Adrenal gland (tissue), 12 donors: ENCODE results near the gene RSPO1. TPM values are rescaled to one million over a fixed set of nuclear protein-coding genes. Genes with fewer than 3 reads are reported as not detected.

Experiments
- DNase-seq, 7 donors: peaks; one replicate each; pipeline ENCODE4 v3.0.0-alpha.2; 2019 to 2020
- H3K27ac ChIP-seq, 5 donors: fragments of 200-600 bp; sonication (generic) in 4 of 5; 1 replicate in 3 of 5; 2 replicates in 2 of 5; pipeline versions ENCODE4 v1.5.1 to v1.8.0; 2016 to 2020; ENCODE audit warnings: mild to moderate bottlenecking in 1 of 5
- H3K27me3 ChIP-seq: fragments of 200-600 bp; 2 replicates; pipeline ENCODE4 v1.8.0; 2021
- H3K36me3 ChIP-seq, 2 donors: fragments of 200-600 bp; replicated peaks in 1 of 2; 1 replicate in 1 of 2; 2 replicates in 1 of 2; pipeline versions ENCODE4 v1.5.1 to v1.8.0; 2018 to 2022
- H3K4me1 ChIP-seq, 2 donors: fragments of 200-600 bp; replicated peaks in 1 of 2; 1 replicate in 1 of 2; 2 replicates in 1 of 2; pipeline versions ENCODE4 v1.5.1 to v1.8.0; 2018 to 2021
- H3K4me3 ChIP-seq, 4 donors: fragments of 200-600 bp; sonication (generic) in 3 of 4; one replicate each; pipeline ENCODE4 v1.5.1; 2016 to 2018
- H3K9me3 ChIP-seq, 3 donors: fragments of 200-600 bp; sonication (generic) in 1 of 3; replicated peaks in 1 of 3; 1 replicate in 2 of 3; 2 replicates in 1 of 3; pipeline versions ENCODE4 v1.5.1 to v1.8.0; 2016 to 2021
- POLR2A ChIP-seq, 2 donors: fragments of 450-650 bp; IDR thresholded peaks; one replicate each; pipeline ENCODE4 v1.6.1; 2017; ENCODE audit warnings: antibody characterized with exemption in 2 of 2, mild to moderate bottlenecking in 2 of 2, moderate library complexity in 1 of 2
- WGBS, 4 donors: extraction: QIAGEN DNeasy Blood & Tissue Kit in 2 of 4; methylation state at CpG; one replicate each; pipeline versions ENCODE4 v1.1.5 to v1.1.7; 2013 to 2017; 5-methylcytosine and 5-hydroxymethylcytosine counted together
- intact Hi-C, 2 donors: fragments of 100-400 bp; cut with DNase I; formaldehyde crosslinking; loops; one replicate each; pipeline versions ENCODE4 v1.14.1 to v1.15.0; 2022 to 2023
- polyA plus RNA-seq, 3 donors: library from polyadenylated mRNA; stranded (reverse); fragments of 200-250 nt in 2 of 3; fragments of 350-450 nt in 1 of 3; fragmentation: Illumina TruSeq in 1 of 3; extraction: RNeasy Lipid Tissue Mini Kit (QIAGEN cat#74804) in 1 of 3; gene quantifications; one replicate each; pipeline ENCODE4 v1.2.3, GENCODE V29; 2013 to 2014
- total RNA-seq, 9 donors: library from RNA; depleted of rRNA in 4 of 9; stranded (reverse); fragments of >200 nt in 4 of 9; fragments of 120-200 nt in 1 of 9; fragmentation: NEBNext Ultra II Directional in 1 of 9; extraction: Animal tissue kit (Norgen Biotek cat#: 25700) in 1 of 9; gene quantifications; one replicate each; pipeline versions ENCODE4 v1.1.0 to v1.2.4, GENCODE V29; 2013 to 2023
- TF ChIP-seq, protein P1 (sequence below), 6 experiments: fragments of 450-650 bp in 4 of 6; fragments of 200-600 bp in 2 of 6; sonication (generic) in 1 of 6; IDR thresholded peaks; 1 replicate in 5 of 6; 2 replicates in 1 of 6; pipeline versions ENCODE4 v1.5.1 to v1.8.0; 2016 to 2021; ENCODE audit warnings: antibody characterized with exemption in 6 of 6, mild to moderate bottlenecking in 2 of 6, moderate library complexity in 1 of 6
- donor health status: healthy with polysubstance abuse.
- donor health status: Bipolar disorder and iron deficiency.
- donor health status: DM: yes; HTN: yes; CAD: no.
- donor health status: DM: no; HTN: no; CAD: no.
- donor health status: DM: no; HTN: no; CAD: no.
- donor health status: DM: yes; HTN: yes; CAD: no.

Gene RSPO1
- total and polyA plus RNA-seq, 12 donors: 0.11 to 0.51 (median 0.18) TPM; not detected in 4

- no peaks in the 10 kb centered on the region for H3K36me3 ChIP-seq
- TF ChIP-seq, protein P1, sequence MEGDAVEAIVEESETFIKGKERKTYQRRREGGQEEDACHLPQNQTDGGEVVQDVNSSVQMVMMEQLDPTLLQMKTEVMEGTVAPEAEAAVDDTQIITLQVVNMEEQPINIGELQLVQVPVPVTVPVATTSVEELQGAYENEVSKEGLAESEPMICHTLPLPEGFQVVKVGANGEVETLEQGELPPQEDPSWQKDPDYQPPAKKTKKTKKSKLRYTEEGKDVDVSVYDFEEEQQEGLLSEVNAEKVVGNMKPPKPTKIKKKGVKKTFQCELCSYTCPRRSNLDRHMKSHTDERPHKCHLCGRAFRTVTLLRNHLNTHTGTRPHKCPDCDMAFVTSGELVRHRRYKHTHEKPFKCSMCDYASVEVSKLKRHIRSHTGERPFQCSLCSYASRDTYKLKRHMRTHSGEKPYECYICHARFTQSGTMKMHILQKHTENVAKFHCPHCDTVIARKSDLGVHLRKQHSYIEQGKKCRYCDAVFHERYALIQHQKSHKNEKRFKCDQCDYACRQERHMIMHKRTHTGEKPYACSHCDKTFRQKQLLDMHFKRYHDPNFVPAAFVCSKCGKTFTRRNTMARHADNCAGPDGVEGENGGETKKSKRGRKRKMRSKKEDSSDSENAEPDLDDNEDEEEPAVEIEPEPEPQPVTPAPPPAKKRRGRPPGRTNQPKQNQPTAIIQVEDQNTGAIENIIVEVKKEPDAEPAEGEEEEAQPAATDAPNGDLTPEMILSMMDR (IDR thresholded peaks at IDR 0.05): no peak
- TF ChIP-seq POLR2A (IDR thresholded peaks at IDR 0.05): no peak
- H3K4me3 ChIP-seq: no peak overlapping the region
- H3K4me1 ChIP-seq: no peaks in the 10 kb centered on the region
- intact Hi-C loops: loop anchor here in 1 of 2 donors (5.0 kb wide), 1 partner anchor 56 kb away; no protein-coding TSS in a partner anchor
- no peak for DNase-seq
- H3K27ac ChIP-seq: no peak overlapping the region
- H3K9me3 ChIP-seq: no peaks in the 10 kb centered on the region
- 61 to 78% (median 71%) methylated on average over 11 to 14 of the region's 14 CpGs for WGBS, 4 donors
- peaks cover 12% of the 10 kb centered on the region for H3K27me3 ChIP-seq
These were observed 18.4 kb downstream of the RSPO1 start for GRCh38 chr1:37616330-37616729.

GRCh38 chr1:37614105-37614504, 20.6 kb downstream of the RSPO1 start:
- Histone ChIP-seq H3K36me3 (no peaks in the 10 kb centered on the region), H3K27ac (no peak overlapping the region), H3K9me3 (no peaks in the 10 kb centered on the region), H3K27me3 (peaks cover 12% of the 10 kb centered on the region), H3K4me1 (no peaks in the 10 kb centered on the region), H3K4me3 (no peak overlapping the region)
- intact Hi-C loops: no loop called here
- WGBS, 4 donors: 75 to 80% (median 78%) methylated on average over 1 to 5 of the region's 5 CpGs
- no peak for DNase-seq
- TF ChIP-seq, protein P1 (IDR thresholded peaks at IDR 0.05): no peak
- TF ChIP-seq POLR2A (IDR thresholded peaks at IDR 0.05): no peak

GRCh38 chr1:37612186-37612585, 22.5 kb downstream of the RSPO1 start:
- TF ChIP-seq POLR2A (IDR thresholded peaks at IDR 0.05): no peak
- TF ChIP-seq, protein P1 (IDR thresholded peaks at IDR 0.05): no peak
- 65 to 72% (median 69%) methylated on average over 3 to 4 of the region's 4 CpGs for WGBS, 4 donors

GRCh38 chr1:37609994-37610393, 24.7 kb downstream of the RSPO1 start:
- Histone ChIP-seq H3K4me3 (no peak overlapping the region), H3K9me3 (no peaks in the 10 kb centered on the region), H3K27ac (no peak overlapping the region), H3K27me3 (no peaks in the 10 kb centered on the region), H3K4me1 (no peaks in the 10 kb centered on the region), H3K36me3 (no peaks in the 10 kb centered on the region)
- TF ChIP-seq, protein P1 (IDR thresholded peaks at IDR 0.05): no peak
- no peak for TF ChIP-seq POLR2A (IDR thresholded peaks at IDR 0.05)
- intact Hi-C loops: loop anchor here in 1 of 2 donors (5.0 kb wide), 1 partner anchor 72 kb away; no protein-coding TSS in a partner anchor
- no peak for DNase-seq
- WGBS, 4 donors: 71 to 82% (median 80%) methylated on average over 2 of the region's 2 CpGs

More at GRCh38 chr1:37612186-37612585, 22.5 kb downstream of the RSPO1 start:
- Histone ChIP-seq H3K36me3 (no peaks in the 10 kb centered on the region), H3K4me3 (no peak overlapping the region), H3K4me1 (no peaks in the 10 kb centered on the region), H3K27ac (no peak overlapping the region), H3K27me3 (peaks cover 10% of the 10 kb centered on the region), H3K9me3 (no peaks in the 10 kb centered on the region)
- DNase-seq: no peak
- intact Hi-C loops: no loop called here
